ENCODE results near the gene HIVEP3.

Gene HIVEP3

DNA sequence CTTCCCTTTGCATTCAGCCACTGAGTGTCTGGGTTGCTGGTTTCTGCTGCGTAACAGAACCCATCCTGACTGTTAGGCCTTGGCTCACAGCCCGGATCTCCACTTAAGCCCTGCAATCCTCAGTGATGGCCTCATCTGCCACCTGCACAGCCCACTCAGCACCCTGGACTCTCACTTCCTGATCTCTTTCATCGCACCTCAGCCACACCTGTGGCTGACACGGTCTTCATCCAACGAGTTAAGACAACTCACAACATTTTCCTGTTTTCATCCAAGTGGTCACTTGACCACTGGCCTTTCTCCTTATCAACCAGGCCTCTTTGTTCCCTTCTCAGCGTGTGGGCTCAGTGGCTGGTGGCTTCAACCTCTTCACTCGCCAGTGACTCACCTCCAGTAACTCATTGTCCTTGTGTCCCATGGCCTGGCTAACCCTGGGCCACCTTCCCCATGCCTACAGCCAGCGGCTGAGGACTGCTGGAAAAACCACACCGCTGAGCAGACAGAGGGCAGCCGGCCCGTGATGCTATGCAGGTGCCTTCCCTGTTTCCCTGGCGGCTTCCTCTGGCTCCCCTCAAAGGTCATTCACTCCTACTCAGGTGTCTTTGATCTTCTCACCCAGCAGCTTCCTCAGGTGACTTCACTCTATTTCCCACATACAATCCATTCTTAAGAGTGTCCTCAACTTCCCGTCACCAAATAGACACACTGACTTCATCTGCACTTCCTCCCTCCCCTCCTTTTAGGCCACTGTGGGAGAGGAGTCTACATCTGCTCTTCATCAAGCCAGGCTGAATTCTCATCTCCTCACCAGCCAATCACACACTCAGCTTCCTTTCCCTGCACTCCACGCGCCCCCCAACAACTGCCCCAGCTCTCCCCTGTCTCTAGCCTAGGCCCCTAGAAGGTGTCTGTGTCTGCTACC is 414.3 kb downstream of the HIVEP3 start:
- DNase-seq (ENCODE audit: low read depth in 1 of 2, low spot score in 1 of 2) = no peak
- H3K27ac ChIP-seq (replicated peaks) = no peak overlapping the region
- no peaks in the 10 kb centered on the region for H3K27me3 ChIP-seq (ENCODE audit: insufficient read depth, poor library complexity, severe bottlenecking)
- no peak overlapping the region for H3K4me3 ChIP-seq (replicated peaks; ENCODE audit: insufficient read depth, low read length)
- TF ChIP-seq GABPA (IDR thresholded peaks at IDR 0.05; ENCODE audit: low read depth) (no peak), POLR2AphosphoS5 (IDR thresholded peaks at IDR 0.05; ENCODE audit: low read depth) (peak; percentile 30; the same call in 1 of the 2 replicates), SPI1 (IDR thresholded peaks at IDR 0.05; ENCODE audit: borderline replicate concordance, low read depth) (peak; percentile 46; the same call in 1 of the 2 replicates)
- TF ChIP-seq, protein P1, sequence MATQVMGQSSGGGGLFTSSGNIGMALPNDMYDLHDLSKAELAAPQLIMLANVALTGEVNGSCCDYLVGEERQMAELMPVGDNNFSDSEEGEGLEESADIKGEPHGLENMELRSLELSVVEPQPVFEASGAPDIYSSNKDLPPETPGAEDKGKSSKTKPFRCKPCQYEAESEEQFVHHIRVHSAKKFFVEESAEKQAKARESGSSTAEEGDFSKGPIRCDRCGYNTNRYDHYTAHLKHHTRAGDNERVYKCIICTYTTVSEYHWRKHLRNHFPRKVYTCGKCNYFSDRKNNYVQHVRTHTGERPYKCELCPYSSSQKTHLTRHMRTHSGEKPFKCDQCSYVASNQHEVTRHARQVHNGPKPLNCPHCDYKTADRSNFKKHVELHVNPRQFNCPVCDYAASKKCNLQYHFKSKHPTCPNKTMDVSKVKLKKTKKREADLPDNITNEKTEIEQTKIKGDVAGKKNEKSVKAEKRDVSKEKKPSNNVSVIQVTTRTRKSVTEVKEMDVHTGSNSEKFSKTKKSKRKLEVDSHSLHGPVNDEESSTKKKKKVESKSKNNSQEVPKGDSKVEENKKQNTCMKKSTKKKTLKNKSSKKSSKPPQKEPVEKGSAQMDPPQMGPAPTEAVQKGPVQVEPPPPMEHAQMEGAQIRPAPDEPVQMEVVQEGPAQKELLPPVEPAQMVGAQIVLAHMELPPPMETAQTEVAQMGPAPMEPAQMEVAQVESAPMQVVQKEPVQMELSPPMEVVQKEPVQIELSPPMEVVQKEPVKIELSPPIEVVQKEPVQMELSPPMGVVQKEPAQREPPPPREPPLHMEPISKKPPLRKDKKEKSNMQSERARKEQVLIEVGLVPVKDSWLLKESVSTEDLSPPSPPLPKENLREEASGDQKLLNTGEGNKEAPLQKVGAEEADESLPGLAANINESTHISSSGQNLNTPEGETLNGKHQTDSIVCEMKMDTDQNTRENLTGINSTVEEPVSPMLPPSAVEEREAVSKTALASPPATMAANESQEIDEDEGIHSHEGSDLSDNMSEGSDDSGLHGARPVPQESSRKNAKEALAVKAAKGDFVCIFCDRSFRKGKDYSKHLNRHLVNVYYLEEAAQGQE (IDR thresholded peaks at IDR 0.05; ENCODE audit: insufficient replicate concordance, low read depth) = no peak
- TF ChIP-seq, protein P2, sequence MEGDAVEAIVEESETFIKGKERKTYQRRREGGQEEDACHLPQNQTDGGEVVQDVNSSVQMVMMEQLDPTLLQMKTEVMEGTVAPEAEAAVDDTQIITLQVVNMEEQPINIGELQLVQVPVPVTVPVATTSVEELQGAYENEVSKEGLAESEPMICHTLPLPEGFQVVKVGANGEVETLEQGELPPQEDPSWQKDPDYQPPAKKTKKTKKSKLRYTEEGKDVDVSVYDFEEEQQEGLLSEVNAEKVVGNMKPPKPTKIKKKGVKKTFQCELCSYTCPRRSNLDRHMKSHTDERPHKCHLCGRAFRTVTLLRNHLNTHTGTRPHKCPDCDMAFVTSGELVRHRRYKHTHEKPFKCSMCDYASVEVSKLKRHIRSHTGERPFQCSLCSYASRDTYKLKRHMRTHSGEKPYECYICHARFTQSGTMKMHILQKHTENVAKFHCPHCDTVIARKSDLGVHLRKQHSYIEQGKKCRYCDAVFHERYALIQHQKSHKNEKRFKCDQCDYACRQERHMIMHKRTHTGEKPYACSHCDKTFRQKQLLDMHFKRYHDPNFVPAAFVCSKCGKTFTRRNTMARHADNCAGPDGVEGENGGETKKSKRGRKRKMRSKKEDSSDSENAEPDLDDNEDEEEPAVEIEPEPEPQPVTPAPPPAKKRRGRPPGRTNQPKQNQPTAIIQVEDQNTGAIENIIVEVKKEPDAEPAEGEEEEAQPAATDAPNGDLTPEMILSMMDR (IDR thresholded peaks at IDR 0.05; ENCODE audit: insufficient read depth, low read length) = no peak

DNA sequence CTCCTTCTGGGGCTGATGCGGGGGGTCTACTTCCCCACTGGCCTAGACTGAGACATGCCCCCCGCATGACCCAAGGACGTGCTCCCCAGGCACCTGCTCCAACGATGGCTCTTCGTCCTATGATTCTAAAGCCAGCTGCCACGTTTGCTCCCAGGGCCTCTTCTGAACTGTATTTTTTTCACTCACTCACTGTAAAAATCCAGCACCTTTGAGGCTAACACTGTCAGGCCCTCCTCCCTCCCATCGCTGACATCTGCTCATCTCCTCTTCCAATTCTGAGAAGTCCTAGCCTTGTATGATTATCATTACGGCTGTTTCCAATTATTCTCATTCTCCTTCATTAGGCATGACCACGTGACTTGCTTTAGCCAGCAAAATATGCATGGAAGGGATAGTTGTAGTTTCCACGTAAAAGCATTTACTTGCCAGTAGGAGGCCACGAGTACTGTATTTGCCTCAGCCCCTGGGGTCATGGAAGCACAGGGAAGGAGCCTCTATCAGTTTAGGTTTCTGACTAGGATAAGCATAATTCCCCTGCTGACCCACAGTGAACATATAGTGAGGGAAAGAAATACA is 415.1 kb downstream of the HIVEP3 start:
- TF ChIP-seq, protein P1 (IDR thresholded peaks at IDR 0.05; ENCODE audit: insufficient replicate concordance, low read depth) = no peak
- TF ChIP-seq POLR2AphosphoS5 (IDR thresholded peaks at IDR 0.05; ENCODE audit: low read depth) = no peak
- TF ChIP-seq, protein P2 (IDR thresholded peaks at IDR 0.05; ENCODE audit: insufficient read depth, low read length) = no peak
- TF ChIP-seq GABPA (IDR thresholded peaks at IDR 0.05; ENCODE audit: low read depth) = no peak
- peak; percentile 5; the same call in 1 of the 2 replicates for TF ChIP-seq SPI1 (IDR thresholded peaks at IDR 0.05; ENCODE audit: borderline replicate concordance, low read depth)
- H3K27ac ChIP-seq (replicated peaks) = no peak overlapping the region
- no peak overlapping the region for H3K4me3 ChIP-seq (replicated peaks; ENCODE audit: insufficient read depth, low read length)
- no peak for DNase-seq (ENCODE audit: low read depth in 1 of 2, low spot score in 1 of 2)
- H3K27me3 ChIP-seq (ENCODE audit: insufficient read depth, poor library complexity, severe bottlenecking) = no peaks in the 10 kb centered on the region

DNA sequence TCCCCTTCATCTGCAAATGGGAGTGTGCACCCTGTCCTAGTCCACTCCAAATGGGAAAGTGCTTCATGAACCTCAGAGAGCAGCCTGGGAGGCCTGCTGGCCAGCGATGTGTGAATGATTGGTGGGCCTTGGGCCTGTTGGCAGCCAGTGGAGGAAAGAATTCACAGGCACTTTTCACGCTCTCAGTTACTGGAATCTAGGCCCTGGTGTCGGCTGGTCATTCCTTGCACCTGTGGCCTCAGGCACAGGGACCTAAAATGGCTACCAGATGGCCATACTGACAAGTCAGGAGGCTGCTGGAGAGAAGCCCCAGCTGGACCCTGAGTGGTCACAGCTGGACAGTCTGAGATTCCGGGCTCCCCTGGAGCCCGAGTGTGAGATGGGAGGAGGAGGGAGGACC is 415.8 kb downstream of the HIVEP3 start:
- no peak for DNase-seq (ENCODE audit: low read depth in 1 of 2, low spot score in 1 of 2)
- Histone ChIP-seq H3K27me3 (ENCODE audit: insufficient read depth, poor library complexity, severe bottlenecking) (no peaks in the 10 kb centered on the region), H3K27ac (replicated peaks) (no peak overlapping the region), H3K4me3 (replicated peaks; ENCODE audit: insufficient read depth, low read length) (no peak overlapping the region)
- TF ChIP-seq GABPA (IDR thresholded peaks at IDR 0.05; ENCODE audit: low read depth) (no peak), SPI1 (IDR thresholded peaks at IDR 0.05; ENCODE audit: borderline replicate concordance, low read depth) (no peak), POLR2AphosphoS5 (IDR thresholded peaks at IDR 0.05; ENCODE audit: low read depth) (no peak)
- TF ChIP-seq, protein P1 (IDR thresholded peaks at IDR 0.05; ENCODE audit: insufficient replicate concordance, low read depth) = no peak
- TF ChIP-seq, protein P2 (IDR thresholded peaks at IDR 0.05; ENCODE audit: insufficient read depth, low read length) = no peak
